Measurements from ENCODE around the gene GREB1L. TPM values are rescaled to one million over a fixed set of nuclear protein-coding genes. Genes with fewer than 3 reads are reported as not detected.

GREB1L gene
- total RNA-seq, 1 experiment from 2014 or later = 0.26 TPM

- Mint-ChIP-seq H3K4me3 (no peak overlapping the region), H3K9me3 (no peaks in the 10 kb centered on the region), H3K27me3 (ENCODE audit: low read depth) (no peaks in the 10 kb centered on the region), H3K27ac (no peak overlapping the region), H3K4me1 (no peaks in the 10 kb centered on the region), H3K36me3 (peaks cover 70% of the 10 kb centered on the region)
- TF ChIP-seq E2F5 (CRISPR knock-in tag; IDR thresholded peaks at IDR 0.05) (no peak), CTCF (IDR thresholded peaks at IDR 0.05) (no peak), TEAD1 (CRISPR knock-in tag; IDR thresholded peaks at IDR 0.05) (no peak), TP53 (CRISPR knock-in tag; IDR thresholded peaks at IDR 0.05) (no peak), RELA (CRISPR knock-in tag; IDR thresholded peaks at IDR 0.05; ENCODE audit: borderline replicate concordance) (no peak), KAT7 (CRISPR knock-in tag; IDR thresholded peaks at IDR 0.05; ENCODE audit: borderline replicate concordance) (no peak), ZNF121 (CRISPR knock-in tag; IDR thresholded peaks at IDR 0.05) (no peak), NFYB (CRISPR knock-in tag; conservative IDR thresholded peaks at IDR 0.05; ENCODE audit: low read depth) (no peak), ESRRA (CRISPR knock-in tag; IDR thresholded peaks at IDR 0.05; ENCODE audit: borderline replicate concordance) (no peak), E2F4 (CRISPR knock-in tag; IDR thresholded peaks at IDR 0.05; ENCODE audit: borderline replicate concordance, low read depth) (no peak), SMAD4 (CRISPR knock-in tag; IDR thresholded peaks at IDR 0.05) (no peak), IRF2 (CRISPR knock-in tag; IDR thresholded peaks at IDR 0.05; ENCODE audit: borderline replicate concordance, low read depth) (no peak), HMGXB4 (CRISPR knock-in tag; IDR thresholded peaks at IDR 0.05) (no peak), MAX (CRISPR knock-in tag; IDR thresholded peaks at IDR 0.05) (no peak), USF2 (CRISPR knock-in tag; IDR thresholded peaks at IDR 0.05) (no peak)
- TF ChIP-seq, protein P1, sequence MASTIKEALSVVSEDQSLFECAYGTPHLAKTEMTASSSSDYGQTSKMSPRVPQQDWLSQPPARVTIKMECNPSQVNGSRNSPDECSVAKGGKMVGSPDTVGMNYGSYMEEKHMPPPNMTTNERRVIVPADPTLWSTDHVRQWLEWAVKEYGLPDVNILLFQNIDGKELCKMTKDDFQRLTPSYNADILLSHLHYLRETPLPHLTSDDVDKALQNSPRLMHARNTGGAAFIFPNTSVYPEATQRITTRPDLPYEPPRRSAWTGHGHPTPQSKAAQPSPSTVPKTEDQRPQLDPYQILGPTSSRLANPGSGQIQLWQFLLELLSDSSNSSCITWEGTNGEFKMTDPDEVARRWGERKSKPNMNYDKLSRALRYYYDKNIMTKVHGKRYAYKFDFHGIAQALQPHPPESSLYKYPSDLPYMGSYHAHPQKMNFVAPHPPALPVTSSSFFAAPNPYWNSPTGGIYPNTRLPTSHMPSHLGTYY (CRISPR knock-in tag; IDR thresholded peaks at IDR 0.05) = no peak
- TF ChIP-seq, protein P2, sequence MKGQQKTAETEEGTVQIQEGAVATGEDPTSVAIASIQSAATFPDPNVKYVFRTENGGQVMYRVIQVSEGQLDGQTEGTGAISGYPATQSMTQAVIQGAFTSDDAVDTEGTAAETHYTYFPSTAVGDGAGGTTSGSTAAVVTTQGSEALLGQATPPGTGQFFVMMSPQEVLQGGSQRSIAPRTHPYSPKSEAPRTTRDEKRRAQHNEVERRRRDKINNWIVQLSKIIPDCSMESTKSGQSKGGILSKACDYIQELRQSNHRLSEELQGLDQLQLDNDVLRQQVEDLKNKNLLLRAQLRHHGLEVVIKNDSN (CRISPR knock-in tag; IDR thresholded peaks at IDR 0.05) = no peak
- no peak for ATAC-seq
- ChIA-PET CTCF (interaction anchor here (0.6 kb wide), 1 partner anchor 320 kb away, joined by 6 read pairs; no protein-coding TSS in a partner anchor), POLR2A (no interaction called here)
- no peak for DNase-seq (ENCODE audit: low spot score)
These were observed 329.7 kb downstream of the GREB1L start for GRCh38 chr18:21571772-21572171.

Other genes with a start within 250 kb of the GREB1L start
- gene ROCK1, start 130.4 kb upstream of the GREB1L start, total RNA-seq (2021) = 36.1 to 42.2 TPM (median 39.3 TPM) in 3 replicates

All from WTC11 (cell line).